Activated CD8-positive, alpha-beta memory T cell treated with anti-CD3 and anti-CD28 coated beads, Interleukin-2, amount 50 U/mL, for 48 hours (primary cell): Measurements from ENCODE around the gene NME7.

Source experiments
- DNase-seq: peaks from one replicate; pipeline ENCODE4 v3.0.0-alpha.2; 2020

NME7 gene

DNA sequence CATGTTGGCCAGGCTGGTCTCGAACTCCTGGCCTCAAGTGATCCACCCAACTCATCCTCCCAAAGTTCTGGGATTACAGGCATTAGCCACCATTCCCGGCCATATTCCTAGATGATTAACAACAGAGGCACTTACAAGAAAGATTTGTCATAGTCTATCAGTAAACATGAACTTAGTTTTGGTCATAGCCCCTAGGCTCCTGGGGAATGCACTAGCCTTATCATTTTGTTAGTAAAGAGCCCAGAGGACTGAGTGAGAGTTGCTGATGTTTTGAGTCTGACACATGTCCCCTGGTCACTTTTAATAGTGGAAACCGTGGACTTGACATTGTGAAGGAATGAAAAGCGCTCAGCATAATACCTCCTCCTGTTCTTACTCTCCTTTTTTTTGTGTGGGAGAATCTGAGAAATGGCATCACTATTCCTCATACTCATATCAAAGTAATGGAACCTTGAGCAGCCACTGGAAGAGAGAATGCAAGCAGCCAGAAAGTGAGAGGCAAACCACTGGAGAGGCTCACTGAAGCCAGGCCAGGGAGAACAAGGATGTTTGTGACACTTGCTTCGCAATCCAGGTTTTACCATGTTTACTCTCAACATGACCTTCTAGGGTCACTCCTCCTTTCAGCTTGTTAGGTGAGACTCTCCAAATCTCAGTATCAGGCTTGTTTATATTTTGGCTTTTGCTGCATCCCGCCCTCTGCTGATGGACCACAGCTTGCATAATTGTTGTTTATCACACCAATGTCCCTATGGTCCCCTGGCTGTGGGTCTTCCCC lies 246.3 kb downstream of the NME7 start:
- DNase-seq = no peak

- DNase-seq = no peak
Measured at GRCh38 chr1:169120066-169120465, 247.5 kb downstream of the NME7 start.

- no peak for DNase-seq
Measured at GRCh38 chr1:169119405-169119804, 248.2 kb downstream of the NME7 start.

DNA sequence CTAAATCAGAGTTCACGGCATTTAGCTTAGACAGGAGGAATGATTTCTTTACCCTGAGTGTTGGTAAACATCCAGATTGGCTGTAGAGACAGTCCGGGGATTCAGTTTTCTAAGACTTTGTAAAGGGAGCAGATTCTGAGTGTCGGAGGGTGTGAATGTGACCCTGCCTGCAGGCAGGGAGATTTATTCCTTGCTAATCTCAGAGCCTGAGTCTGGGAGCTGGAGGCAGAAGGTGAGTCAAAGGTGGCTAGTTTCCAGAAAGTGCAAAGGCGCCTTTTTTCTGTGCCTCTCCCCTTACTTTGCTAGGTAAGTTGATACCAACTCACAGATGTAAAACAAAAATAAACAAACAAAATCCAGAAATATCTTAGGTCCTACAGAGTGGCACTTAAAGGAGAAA lies 249.4 kb downstream of the NME7 start:
- DNase-seq = no peak

DNA sequence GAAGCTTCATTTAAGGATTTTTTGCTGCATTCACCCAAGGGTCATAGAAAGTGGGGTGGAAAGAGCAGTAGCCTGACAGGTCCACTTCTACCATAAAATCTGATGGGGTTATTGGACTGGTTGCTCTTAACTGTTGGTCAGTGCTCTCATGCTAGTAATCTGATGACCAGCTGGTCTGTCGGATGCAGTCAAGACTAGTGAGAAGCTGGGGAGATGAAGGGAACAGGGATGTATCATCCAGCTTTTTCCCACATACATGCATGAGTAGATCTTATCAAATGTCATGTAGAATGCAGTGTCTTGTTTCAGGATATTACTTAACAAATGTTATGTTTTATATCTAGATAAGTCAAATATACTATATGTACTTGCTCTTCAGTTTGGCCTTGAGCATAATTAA lies 250.0 kb downstream of the NME7 start:
- no peak for DNase-seq

DNA sequence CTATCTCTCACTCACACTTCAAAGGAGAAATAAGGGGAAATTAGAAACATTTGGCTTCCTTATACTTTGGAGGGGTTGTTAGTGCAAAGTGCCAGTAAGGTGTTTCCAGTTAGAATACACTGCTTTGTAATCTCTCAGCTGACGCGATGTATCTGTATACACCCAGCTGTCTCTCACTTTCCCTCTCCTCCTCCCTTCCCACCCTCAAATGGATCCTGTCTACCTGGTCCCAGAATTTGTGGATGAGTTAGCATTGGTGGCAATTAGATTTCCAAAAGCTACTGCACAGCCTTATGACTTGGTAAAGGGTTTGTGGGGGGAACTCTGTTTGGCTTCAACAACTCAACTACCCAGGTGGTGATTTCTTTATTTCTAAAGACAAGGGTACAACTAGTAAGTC lies 250.6 kb downstream of the NME7 start:
- DNase-seq = no peak

- DNase-seq = no peak
Measured at GRCh38 chr1:169115891-169116585, 251.6 kb downstream of the NME7 start.

- DNase-seq = no peak
Measured at GRCh38 chr1:169113613-169114119, 253.9 kb downstream of the NME7 start.

GRCh38 chr1:169112241-169112640 lies 255.4 kb downstream of the NME7 start:
- no peak for DNase-seq

DNA sequence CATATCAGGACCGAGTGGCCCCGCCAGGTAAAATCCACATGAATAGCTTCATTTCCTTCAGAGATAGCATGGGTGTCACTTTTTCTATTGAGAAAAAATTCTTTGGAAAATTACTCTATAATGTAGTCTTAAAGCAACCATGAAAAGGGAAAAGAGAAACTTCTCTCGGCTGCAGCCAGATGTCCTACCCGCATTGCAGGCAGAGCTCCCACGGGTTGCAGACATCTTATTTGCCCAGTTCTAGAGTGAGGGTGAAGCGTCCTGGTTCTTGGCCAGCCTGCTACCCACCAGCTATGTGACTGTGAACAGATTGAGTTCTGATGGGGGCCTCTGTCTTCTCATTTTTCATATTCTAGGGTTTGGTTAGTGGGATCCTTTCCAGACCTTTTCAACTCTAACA lies 256.1 kb downstream of the NME7 start:
- DNase-seq = no peak

DNA sequence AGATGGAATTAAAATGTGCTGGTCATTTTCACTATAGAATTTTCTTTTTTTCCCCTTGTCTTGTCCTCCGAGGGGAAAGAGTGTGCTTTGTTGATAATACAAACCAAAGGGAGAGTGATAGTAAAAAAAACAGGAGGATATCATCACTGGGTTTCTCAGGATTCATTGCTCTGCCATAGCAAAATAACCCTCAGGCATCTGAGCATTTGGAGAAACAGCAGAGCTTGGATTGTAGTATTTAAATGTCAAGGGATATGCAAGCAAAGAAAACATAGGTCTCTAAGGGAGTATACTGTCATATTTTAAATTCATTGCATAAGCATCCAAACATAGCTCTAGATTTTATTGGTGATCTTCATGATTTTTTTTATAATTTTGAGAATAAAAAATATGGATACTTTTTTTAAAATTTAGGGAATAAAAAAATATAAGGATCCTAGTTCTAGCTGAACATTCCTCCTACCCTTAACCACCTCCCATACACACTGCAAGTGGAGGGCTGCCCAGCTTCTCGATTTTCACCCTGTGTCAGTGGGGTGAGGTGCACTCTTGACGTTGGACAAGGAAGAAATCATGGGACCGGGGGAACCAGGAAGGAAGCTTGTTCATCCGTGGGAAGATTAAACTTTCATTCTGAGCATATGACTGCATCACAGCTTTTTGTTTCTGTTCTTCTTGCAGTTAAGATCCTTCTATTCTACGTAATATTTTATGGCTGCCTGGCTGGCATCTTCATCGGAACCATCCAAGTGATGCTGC lies 256.7 kb downstream of the NME7 start:
- DNase-seq = no peak

DNA sequence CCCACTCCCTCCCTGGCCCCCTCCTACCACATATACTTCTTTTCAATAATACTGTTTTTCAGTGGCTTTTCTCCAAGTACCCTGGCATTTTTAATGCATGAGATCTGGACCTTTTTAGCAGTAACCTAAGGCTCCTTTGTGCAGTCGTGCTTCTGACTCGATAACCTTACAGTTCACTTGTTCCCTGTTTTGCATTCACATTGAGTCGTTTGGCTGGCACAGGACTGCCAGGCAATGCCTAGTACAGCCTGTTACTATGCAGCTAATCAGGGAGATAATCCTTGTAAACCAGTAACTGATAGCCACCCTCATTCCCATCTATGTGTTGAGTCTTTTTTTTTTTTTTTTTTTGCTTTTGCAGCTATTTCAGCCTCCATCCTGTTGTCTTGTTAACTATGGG lies 257.4 kb downstream of the NME7 start:
- DNase-seq = no peak

- DNase-seq = no peak
Measured at GRCh38 chr1:169109561-169110134, 257.9 kb downstream of the NME7 start.

DNA sequence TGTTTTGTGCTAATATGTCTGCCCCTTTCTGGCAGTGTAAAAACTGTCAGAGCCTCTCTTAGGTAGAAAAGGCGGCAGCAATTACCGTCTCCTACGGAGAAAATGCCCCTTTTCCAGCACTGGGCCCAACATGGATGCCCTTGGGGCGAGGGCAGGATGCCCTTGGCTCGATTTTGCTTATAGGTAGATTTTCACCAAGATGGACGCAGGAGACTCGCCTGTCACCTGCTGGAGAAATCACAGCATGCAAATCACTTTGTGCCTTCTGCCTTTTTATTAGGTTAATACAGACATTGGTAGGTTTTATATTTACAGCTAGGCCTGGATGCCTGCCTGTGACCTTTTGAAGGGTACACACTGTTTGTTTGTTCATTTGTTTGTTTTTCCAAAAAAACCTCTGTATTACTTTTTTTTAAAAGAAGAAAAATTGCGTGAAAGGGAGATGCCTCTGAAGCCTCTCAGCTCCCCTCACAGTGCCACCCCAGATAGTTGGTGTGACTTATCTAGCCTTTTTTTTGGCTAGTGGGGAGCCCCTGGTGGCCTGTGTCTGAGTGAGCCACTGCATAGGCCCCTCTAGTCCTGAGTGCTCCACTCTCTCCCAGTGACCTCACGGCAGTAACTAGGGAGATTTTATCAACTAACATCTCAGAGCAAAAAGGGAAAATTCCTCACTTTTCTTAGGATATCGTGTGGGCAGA lies 258.6 kb downstream of the NME7 start:
- DNase-seq = no peak

DNA sequence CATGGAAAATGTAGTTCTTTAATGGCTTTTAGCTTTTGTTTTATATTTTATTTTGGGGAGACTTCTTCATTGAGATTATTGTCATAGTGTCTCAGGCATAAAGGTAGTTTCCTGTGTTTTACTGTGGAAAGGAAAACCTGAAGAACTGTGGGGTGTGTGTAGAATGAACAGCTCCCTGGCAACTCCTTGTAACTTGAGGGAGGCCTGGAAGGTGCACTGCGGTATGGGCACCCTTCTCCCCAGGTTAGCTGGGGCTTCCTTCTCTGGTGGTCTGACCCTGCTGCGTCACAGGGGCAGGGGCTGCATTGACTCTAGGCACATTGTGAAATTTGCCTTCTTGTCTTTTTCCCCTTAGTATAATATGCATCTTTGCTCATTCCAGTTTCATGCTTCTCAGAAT lies 259.4 kb downstream of the NME7 start:
- no peak for DNase-seq

- no peak for DNase-seq
Measured at GRCh38 chr1:169107603-169108208, 259.9 kb downstream of the NME7 start.

GRCh38 chr1:169106921-169107602 lies 260.5 kb downstream of the NME7 start:
- peak; percentile 61 for DNase-seq

- DNase-seq = peak; percentile 90
Measured at GRCh38 chr1:169106095-169106920, 261.3 kb downstream of the NME7 start, which contains the start of gene ATP1B1. TSS of gene ATP1B1 (plus strand) at chr1:169106690. CDS start at chr1:169106830, 140 bp downstream.

DNA sequence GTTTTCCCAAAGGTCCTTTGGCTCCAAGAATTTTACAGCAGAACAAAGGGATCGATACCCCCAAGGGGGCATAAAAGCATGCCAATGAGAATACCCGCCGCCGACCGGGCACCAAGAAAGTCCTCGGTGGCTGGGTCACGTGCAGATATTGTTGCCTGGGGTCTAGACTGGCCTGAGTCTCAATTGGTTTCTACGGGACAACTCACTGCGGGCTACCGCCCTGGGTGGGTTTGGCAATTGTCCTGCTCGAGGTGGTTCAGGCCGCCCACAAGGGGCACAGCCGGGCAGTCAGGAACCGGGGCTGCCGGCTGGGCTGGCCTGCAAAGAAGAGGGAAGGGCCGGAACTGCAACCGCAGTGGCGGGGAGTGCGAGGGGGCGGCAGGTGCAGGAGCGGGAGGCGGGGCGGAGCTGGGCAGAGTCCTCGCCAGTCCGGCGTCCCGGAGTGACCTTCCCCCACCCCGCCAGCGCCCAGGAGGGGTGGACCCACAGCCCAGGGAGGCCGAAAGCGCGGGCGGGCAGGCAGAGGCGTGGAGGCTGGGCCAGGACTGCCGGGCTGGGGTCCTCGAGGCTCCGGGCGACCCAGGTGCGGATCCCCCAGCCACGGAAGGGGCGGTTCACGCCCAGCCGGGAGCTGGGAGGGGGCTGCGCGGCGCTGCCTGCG lies 262.0 kb downstream of the NME7 start:
- DNase-seq = no peak

DNA sequence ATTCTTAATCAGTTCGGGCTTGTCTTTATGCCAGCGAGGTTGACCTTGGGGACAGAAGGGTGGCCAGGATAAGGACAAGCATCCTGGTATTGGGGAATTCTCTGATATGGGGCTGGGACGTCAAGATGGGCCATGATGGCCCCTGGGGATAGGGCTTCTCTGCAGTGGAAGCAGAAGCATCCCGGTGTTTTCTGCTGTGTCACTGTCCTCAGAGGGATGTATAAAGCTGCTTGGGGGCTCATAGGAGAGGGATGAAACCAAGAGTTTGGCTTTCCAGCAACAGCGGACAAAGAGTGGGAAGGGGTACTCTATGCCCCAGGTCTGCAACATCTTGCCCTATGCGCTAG lies 262.5 kb downstream of the NME7 start:
- no peak for DNase-seq
